Amygdala (tissue), 56 donors: ENCODE measurements around the gene ETS1.

Experiments used
- DNase-seq, 56 donors: peaks; one replicate each; lab custom pipeline; 2025; lab: John Stamatoyannopoulos, UW

Gene ETS1

GRCh38 chr11:128596250-128596649 is 8.9 kb upstream of the ETS1 start:
- no peak for DNase-seq

GRCh38 chr11:128595775-128596174 is 8.4 kb upstream of the ETS1 start:
- DNase-seq = no peak

GRCh38 chr11:128595221-128595620 is 7.9 kb upstream of the ETS1 start:
- no peak for DNase-seq

GRCh38 chr11:128594226-128594625 is 6.9 kb upstream of the ETS1 start:
- no peak for DNase-seq

- DNase-seq = no peak
Observed at GRCh38 chr11:128593281-128593680, 5.9 kb upstream of the ETS1 start.

- DNase-seq = no peak
Observed at GRCh38 chr11:128592454-128592853, 5.1 kb upstream of the ETS1 start.

GRCh38 chr11:128590587-128590986 is 3.2 kb upstream of the ETS1 start:
- DNase-seq = no peak

- no peak for DNase-seq
Observed at GRCh38 chr11:128589998-128590397, 2.6 kb upstream of the ETS1 start.

- no peak for DNase-seq
Observed at GRCh38 chr11:128588093-128588492, 735 bp upstream of the ETS1 start.

- DNase-seq = no peak
Observed at GRCh38 chr11:128586689-128587088, 669 bp downstream of the ETS1 start.

- DNase-seq = no peak
Observed at GRCh38 chr11:128585498-128586238, 1.7 kb downstream of the ETS1 start.

- no peak for DNase-seq
Observed at GRCh38 chr11:128584253-128584652, 3.1 kb downstream of the ETS1 start.

GRCh38 chr11:128582496-128583366 is 4.6 kb downstream of the ETS1 start:
- no peak for DNase-seq

GRCh38 chr11:128581561-128582272 is 5.6 kb downstream of the ETS1 start:
- DNase-seq = no peak

- DNase-seq = no peak
Observed at GRCh38 chr11:128580612-128581011, 6.7 kb downstream of the ETS1 start.

- DNase-seq = no peak
Observed at GRCh38 chr11:128579798-128580504, 7.4 kb downstream of the ETS1 start.

- DNase-seq = no peak
Observed at GRCh38 chr11:128576555-128576954, 10.8 kb downstream of the ETS1 start.

- DNase-seq = no peak
Observed at GRCh38 chr11:128575961-128576350, 11.4 kb downstream of the ETS1 start.

GRCh38 chr11:128575174-128575960 is 12.0 kb downstream of the ETS1 start:
- DNase-seq = no peak

- no peak for DNase-seq
Observed at GRCh38 chr11:128574576-128575011, 12.8 kb downstream of the ETS1 start.
